A549 (cell line): ENCODE measurements around the gene TSHZ3.

Experiments used
- ELK1 ChIP-seq: fragments of 150-350 bp; IDR thresholded peaks from 2 replicates; pipeline ENCODE4 v1.6.1; 2014; ENCODE audit warnings: low read depth, mild to moderate bottlenecking, low read length
- RAD21 ChIP-seq, 2 experiments: fragments of >200 bp in 1 of 2; sonication (Bioruptor Twin) in 1 of 2; formaldehyde crosslinking in 1 of 2; IDR thresholded peaks in 1 of 2; conservative IDR thresholded peaks in 1 of 2; 2 replicates in 1 of 2; 3 replicates in 1 of 2; pipeline ENCODE4 v1.6.1; 2012 to 2018; ENCODE audit warnings: inconsistent platforms in 1 of 2
- RNF2 ChIP-seq: fragments of 200-600 bp; sonication (generic); IDR thresholded peaks from 2 replicates; pipeline ENCODE4 v1.6.1; 2016; ENCODE audit warnings: low read depth, mild to moderate bottlenecking, antibody characterized with exemption, moderate library complexity, borderline replicate concordance
- TF ChIP-seq, protein P1 (sequence below): fragments of >200 bp; sonication (Bioruptor Twin); formaldehyde crosslinking; IDR thresholded peaks from 3 replicates; pipeline ENCODE4 v1.5.1; 2016

- TF ChIP-seq RNF2 (no peak), RAD21 (conservative IDR thresholded peaks at IDR 0.05 in 1 of 2, IDR thresholded peaks at IDR 0.05 in 1 of 2) (no peak), ELK1 (no peak)
- TF ChIP-seq, protein P1, sequence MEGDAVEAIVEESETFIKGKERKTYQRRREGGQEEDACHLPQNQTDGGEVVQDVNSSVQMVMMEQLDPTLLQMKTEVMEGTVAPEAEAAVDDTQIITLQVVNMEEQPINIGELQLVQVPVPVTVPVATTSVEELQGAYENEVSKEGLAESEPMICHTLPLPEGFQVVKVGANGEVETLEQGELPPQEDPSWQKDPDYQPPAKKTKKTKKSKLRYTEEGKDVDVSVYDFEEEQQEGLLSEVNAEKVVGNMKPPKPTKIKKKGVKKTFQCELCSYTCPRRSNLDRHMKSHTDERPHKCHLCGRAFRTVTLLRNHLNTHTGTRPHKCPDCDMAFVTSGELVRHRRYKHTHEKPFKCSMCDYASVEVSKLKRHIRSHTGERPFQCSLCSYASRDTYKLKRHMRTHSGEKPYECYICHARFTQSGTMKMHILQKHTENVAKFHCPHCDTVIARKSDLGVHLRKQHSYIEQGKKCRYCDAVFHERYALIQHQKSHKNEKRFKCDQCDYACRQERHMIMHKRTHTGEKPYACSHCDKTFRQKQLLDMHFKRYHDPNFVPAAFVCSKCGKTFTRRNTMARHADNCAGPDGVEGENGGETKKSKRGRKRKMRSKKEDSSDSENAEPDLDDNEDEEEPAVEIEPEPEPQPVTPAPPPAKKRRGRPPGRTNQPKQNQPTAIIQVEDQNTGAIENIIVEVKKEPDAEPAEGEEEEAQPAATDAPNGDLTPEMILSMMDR = no peak
These were observed 36.5 kb upstream of the TSHZ3 start for GRCh38 chr19:31385744-31386143.
